Heart left ventricle (tissue), 16 donors: ENCODE measurements around the gene RGS14. TPM values are rescaled to one million over a fixed set of nuclear protein-coding genes. Genes with fewer than 3 reads are reported as not detected.
"Not testable (repeated sequence)": the region's sequence is repeated elsewhere in the genome, so short reads cannot be mapped to it uniquely, and the experiment has no call there.

ENCODE experiments used
- ATAC-seq, 4 donors: fragments of 200-7000 bp; cut with Tn5 transposase; one replicate each; pipeline ENCODE4 v1.9.1; 2020 to 2022; ENCODE audit warnings: moderate library complexity in 4 of 4, mild to moderate bottlenecking in 3 of 4, moderate number of reproducible peaks in 1 of 4
- DNase-seq, 5 donors: peaks; one replicate each; pipeline ENCODE4 v3.0.0-alpha.2; 2020
- H3K27ac ChIP-seq, 12 donors: fragments of 200-600 bp; sonication (generic) in 4 of 12; one replicate each; pipeline versions ENCODE4 v1.5.0 to v1.8.0; 2016 to 2022; ENCODE audit warnings: mild to moderate bottlenecking in 2 of 12
- H3K27me3 ChIP-seq, 9 donors: fragments of 200-600 bp; sonication (generic) in 2 of 9; one replicate each; pipeline versions ENCODE4 v1.5.1 to v1.8.0; 2016 to 2022; ENCODE audit warnings: mild to moderate bottlenecking in 3 of 9
- H3K36me3 ChIP-seq, 9 donors: fragments of 200-600 bp; sonication (generic) in 2 of 9; one replicate each; pipeline versions ENCODE4 v1.5.0 to v1.8.0; 2018 to 2022; ENCODE audit warnings: mild to moderate bottlenecking in 2 of 9
- H3K4me1 ChIP-seq, 12 donors: fragments of 200-600 bp; sonication (generic) in 4 of 12; one replicate each; pipeline versions ENCODE4 v1.5.0 to v1.8.0; 2016 to 2022; ENCODE audit warnings: mild to moderate bottlenecking in 3 of 12
- H3K4me3 ChIP-seq, 12 donors: fragments of 200-600 bp; sonication (generic) in 4 of 12; one replicate each; pipeline versions ENCODE4 v1.5.0 to v1.8.0; 2017 to 2022; ENCODE audit warnings: mild to moderate bottlenecking in 9 of 12, moderate library complexity in 4 of 12
- H3K9me3 ChIP-seq, 12 donors: fragments of 200-600 bp; sonication (generic) in 4 of 12; one replicate each; pipeline versions ENCODE4 v1.5.0 to v1.8.0; 2016 to 2022; ENCODE audit warnings: mild to moderate bottlenecking in 1 of 12
- CTCF ChIP-seq, 12 donors: fragments of 200-600 bp; sonication (generic) in 4 of 12; IDR thresholded peaks; one replicate each; pipeline versions ENCODE4 v1.5.0 to v1.8.0; 2018 to 2022; ENCODE audit warnings: antibody characterized with exemption in 12 of 12, mild to moderate bottlenecking in 5 of 12
- POLR2A ChIP-seq, 2 donors: fragments of 450-650 bp; IDR thresholded peaks; one replicate each; pipeline ENCODE4 v1.6.1; 2017; ENCODE audit warnings: antibody characterized with exemption in 2 of 2, mild to moderate bottlenecking in 2 of 2, moderate library complexity in 2 of 2
- WGBS, 4 donors: extraction: QIAGEN DNeasy Blood & Tissue Kit in 2 of 4; methylation state at CpG; one replicate each; pipeline versions ENCODE4 v1.1.5 to v1.1.7; 2013 to 2018; 5-methylcytosine and 5-hydroxymethylcytosine counted together
- intact Hi-C, 10 donors: fragments of 100-400 bp; cut with DNase I; formaldehyde crosslinking; loops; one replicate each; pipeline versions ENCODE4 v1.11.1 to v1.14.2; 2022
- polyA plus RNA-seq, 2 donors: library from polyadenylated mRNA; stranded (reverse); fragments of 200-250 nt; gene quantifications; one replicate each; pipeline ENCODE4 v1.2.3, GENCODE V29; 2013
- total RNA-seq, 9 donors: library from RNA; depleted of rRNA in 2 of 9; stranded (reverse); fragments of >200 nt in 2 of 9; fragmentation: NEBNext Ultra II Directional in 3 of 9; extraction: Animal tissue kit (Norgen Biotek cat#: 25700) in 3 of 9; gene quantifications; one replicate each; pipeline versions ENCODE4 v1.1.0 to v1.2.4, GENCODE V29; 2016 to 2023
- donor health status: ischemic (EF 13 %, LVEDD 7.1; RV severe dilation, severe dysfunction).
- donor health status: healthy with polysubstance abuse.
- donor health status: DM: no; HTN: yes; CAD: no.
- donor health status: DM: no; HTN: no; CAD: no.
- donor health status: ischemic (EF 25% LVEDD 6.9; RV normal size, moderate dysfunction).
- donor health status: ischemic (EF 25% LVEDD 5.7; RV mildly dilated, moderate dysfunction).
- donor health status: healthy.
- donor health status: DM: yes; HTN: yes; CAD: no.
- donor health status: ischemic (EF 35%, LVEDD 5.7; RV mildly dilated, moderate dysfunction).
- donor health status: nonischemic (EF 11% LVEDD 7.7; RV severe dilation, severe dysfunction).
- donor health status: DM: yes; HTN: yes; CAD: no.
- donor health status: PGD.
- donor health status: ischemic (EF 29% LVEDD 5.4; RV normal size, mild dysfunction).
- donor health status: nonischemic (EF 23%, LVEDD 6.1; RV moderate dilation, normal function).

Gene RGS14
- total and polyA plus RNA-seq, 11 donors, result 1.3 to 10.7 (median 3.7) TPM

DNA sequence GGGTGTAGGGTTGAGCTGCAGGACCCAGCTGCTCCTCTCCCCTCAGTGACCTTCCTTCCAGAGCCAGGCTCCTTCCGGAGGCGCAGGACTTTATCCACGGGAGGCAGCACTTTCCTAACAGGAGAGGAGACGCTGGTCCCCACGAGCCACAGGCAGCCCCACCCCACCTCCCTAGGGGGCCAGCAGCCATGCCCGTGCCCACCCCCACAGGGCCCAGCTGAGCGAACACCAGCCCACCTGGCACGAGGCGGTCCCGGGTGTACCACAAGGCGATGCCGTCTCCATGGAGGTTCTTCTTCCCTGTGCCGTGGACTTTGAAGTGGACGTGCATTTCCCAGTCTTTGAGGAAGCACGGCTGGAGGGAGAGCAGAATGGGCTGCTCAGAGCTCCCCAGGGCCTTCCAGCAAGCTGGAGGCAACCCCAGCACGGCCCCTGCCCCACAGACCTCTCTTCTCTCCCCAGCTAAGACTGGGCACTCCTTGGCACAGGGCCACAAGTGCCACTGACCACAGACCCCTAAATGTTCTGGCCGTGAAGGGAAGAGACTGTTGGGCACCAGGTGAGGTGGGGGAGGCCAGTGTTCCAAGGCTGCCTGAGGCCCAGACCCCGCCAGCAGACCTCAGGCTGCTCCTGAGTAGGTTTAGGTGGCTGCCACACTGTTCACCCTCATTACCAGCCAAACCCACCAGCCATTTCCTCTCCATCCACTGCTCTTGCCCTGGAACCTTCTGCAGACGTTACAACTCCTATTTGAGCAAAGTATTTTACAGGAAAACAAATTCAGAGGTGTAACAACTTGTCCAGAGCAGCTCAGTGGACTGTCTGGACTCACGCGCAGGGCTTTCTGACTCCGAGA is 19.2 kb upstream of the RGS14 start:
- Histone ChIP-seq H3K4me1 (peaks cover 0 to 40% (median 20%) of the 10 kb centered on the region in 12 donors), H3K9me3 (no peaks in the 10 kb centered on the region), H3K4me3 (no peak overlapping the region), H3K27ac (no peak overlapping the region), H3K36me3 (peaks cover 0 to 91% (median 83%) of the 10 kb centered on the region in 9 donors), H3K27me3 (no peaks in the 10 kb centered on the region)
- TF ChIP-seq POLR2A (IDR thresholded peaks at IDR 0.05) (no peak), CTCF (IDR thresholded peaks at IDR 0.05) (no peak)
- WGBS, 4 donors, result 86 to 89% (median 87%) methylated on average over 18 to 22 of the region's 22 CpGs
- no peak for DNase-seq
- intact Hi-C loops, result no loop called here
- ATAC-seq, result no peak

DNA sequence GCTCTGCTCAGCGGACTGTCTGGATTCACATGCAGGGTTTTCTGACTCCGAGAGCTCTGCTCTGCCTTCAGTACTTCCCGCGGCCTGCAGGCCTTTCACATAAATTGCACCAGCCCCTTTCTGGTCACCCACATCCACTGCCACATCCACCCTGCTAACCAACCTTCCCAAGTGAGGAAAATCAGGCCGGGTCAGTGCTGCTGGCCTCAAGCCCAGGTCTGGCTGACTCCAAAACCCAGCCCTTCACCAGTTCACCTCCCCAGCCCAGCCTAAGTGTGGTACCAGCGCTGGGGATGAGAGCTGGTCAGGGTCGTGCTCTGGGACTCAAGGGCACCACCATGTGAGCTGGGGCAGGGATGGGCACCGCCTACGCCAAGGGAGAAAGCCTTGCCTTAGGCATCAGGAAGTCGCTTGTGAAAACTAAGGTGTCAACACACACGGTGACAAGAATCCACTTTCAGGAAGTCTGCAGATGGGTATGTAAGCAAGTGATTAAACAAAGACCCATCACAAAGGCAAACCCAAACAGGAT is 18.6 kb upstream of the RGS14 start:
- H3K9me3 ChIP-seq, result no peaks in the 10 kb centered on the region
- no peak overlapping the region for H3K27ac ChIP-seq
- ATAC-seq, result no peak
- no peak overlapping the region for H3K4me3 ChIP-seq
- peaks cover 0 to 39% (median 19%) of the 10 kb centered on the region in 12 donors for H3K4me1 ChIP-seq
- TF ChIP-seq CTCF (IDR thresholded peaks at IDR 0.05), result no peak
- no peak for TF ChIP-seq POLR2A (IDR thresholded peaks at IDR 0.05)
- H3K36me3 ChIP-seq, result peaks cover 0 to 90% (median 76%) of the 10 kb centered on the region in 9 donors
- DNase-seq, result no peak
- intact Hi-C loops, result no loop called here
- 70 to 78% (median 77%) methylated on average over 11 of the region's 11 CpGs for WGBS, 4 donors
- H3K27me3 ChIP-seq, result no peaks in the 10 kb centered on the region

- peaks cover 0 to 21% (median 7%) of the 10 kb centered on the region in 12 donors for H3K4me1 ChIP-seq
- H3K4me3 ChIP-seq, intact Hi-C loops, DNase-seq, H3K9me3 ChIP-seq, H3K27ac ChIP-seq, ATAC-seq, H3K27me3 ChIP-seq: not testable (repeated sequence)
- peaks cover 0 to 86% (median 62%) of the 10 kb centered on the region in 9 donors for H3K36me3 ChIP-seq
- WGBS, 4 donors, result 91 to 94% (median 92%) methylated on average over 14 of the region's 14 CpGs
Measured at GRCh38 chr5:177343000-177343399, 14.7 kb upstream of the RGS14 start.

GRCh38 chr5:177343777-177344176 is 13.9 kb upstream of the RGS14 start:
- peaks cover 0 to 27% (median 6%) of the 10 kb centered on the region in 12 donors for H3K4me1 ChIP-seq
- no peaks in the 10 kb centered on the region for H3K9me3 ChIP-seq
- TF ChIP-seq CTCF (IDR thresholded peaks at IDR 0.05), result no peak
- no peak for TF ChIP-seq POLR2A (IDR thresholded peaks at IDR 0.05)
- H3K27me3 ChIP-seq, result no peaks in the 10 kb centered on the region
- ATAC-seq (no peak), DNase-seq (no peak)
- H3K4me3 ChIP-seq, result no peak overlapping the region
- no peak overlapping the region for H3K27ac ChIP-seq
- 96 to 99% (median 97%) methylated on average over 6 of the region's 6 CpGs for WGBS, 4 donors
- H3K36me3 ChIP-seq, result peaks cover 0 to 88% (median 55%) of the 10 kb centered on the region in 9 donors
- intact Hi-C loops, result no loop called here
